ENCODE measurements around the gene HMGCS1.

HMGCS1 gene

DNA sequence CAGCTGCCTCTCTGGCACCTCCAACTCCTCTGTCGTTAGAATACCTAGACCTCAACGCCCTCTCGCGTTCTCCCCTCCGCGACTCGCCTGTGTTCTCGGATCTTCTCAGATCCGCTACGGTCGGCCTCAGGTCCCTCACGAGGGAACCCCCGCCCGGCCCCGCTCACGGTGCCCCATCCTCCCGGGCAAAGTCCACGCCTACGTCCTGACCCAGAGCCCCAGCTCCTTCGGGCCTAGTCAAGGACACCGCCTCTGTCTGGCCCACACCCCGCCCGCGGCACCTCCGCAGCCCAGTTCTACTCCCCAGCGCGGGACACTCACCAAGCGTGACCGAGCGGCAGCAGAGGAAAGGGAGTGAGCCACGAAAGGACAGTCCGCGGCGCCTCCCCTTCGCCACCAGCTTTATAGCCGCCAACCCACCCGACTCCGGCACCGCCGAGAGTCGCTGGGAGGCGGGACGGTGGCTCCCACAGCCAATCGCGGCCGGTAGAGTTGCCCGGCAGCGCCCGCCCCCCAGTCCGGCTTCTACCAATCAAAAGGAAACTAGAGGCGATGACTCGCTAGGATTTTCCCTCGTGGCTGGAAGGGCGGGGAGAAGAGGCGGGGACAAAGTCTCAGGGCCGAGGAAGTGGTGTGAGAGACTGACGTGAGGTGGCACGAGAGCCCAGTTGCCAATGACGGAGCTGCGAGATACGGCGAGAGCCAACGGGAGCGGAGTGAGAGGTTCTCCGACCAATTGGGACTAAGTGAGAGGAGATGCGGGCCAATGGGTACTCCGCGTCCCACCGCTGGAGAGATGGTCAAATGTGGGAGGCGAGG lies at the start of gene HMGCS1:
TSS of gene HMGCS1 (minus strand) at position 378 of the 819 bp plus-strand sequence. CDS start 14,447 bp downstream, outside the sequence.
- DNase-seq (ENCODE audit: extremely low read depth, low read depth): peak; percentile 98
- peak; percentile 2 for TF ChIP-seq CTCF (IDR thresholded peaks at IDR 0.05; ENCODE audit: low read depth, low read length)

DNA sequence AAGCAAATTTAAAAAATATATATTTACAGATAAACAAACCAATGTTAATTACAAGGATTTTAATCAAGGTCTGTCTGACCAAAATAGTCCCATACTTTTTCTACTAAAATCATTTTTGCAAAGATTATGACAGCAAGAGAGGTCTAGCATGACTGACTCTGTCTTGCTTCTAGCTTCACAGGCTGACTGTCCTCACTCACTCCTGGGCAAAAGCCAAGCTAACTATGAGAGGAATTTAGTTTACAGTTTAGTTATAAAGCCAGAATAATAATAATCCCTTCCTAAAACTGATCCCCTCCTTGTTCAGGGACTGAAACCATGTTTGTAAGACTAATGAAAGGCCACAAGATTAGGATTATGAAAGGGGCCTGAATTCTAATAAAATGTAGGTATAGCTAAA lies 45.5 kb upstream of the HMGCS1 start:
- no peak for TF ChIP-seq CTCF (IDR thresholded peaks at IDR 0.05; ENCODE audit: low read depth, low read length)

DNA sequence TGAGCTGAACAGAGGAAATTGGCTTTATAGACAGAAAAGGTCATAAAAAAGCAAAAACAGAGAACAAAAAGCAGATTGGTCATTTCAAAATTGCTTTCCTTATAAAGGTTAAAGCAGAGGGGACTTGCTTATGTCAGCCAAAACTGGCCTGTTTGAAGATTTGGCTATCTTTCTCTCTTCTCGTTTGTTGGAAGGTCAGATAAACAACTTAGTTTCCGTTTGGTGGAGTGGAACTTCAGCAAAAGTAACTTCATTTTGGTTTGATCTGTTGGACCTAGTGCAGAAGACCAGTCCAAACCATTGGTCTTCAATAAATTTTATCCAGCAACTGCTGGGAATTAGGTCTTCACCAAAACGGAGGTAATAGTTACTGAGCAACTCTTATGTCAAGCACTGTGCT lies 45.1 kb upstream of the HMGCS1 start:
- no peak for TF ChIP-seq CTCF (IDR thresholded peaks at IDR 0.05; ENCODE audit: low read depth, low read length)
- no peak for DNase-seq (ENCODE audit: extremely low read depth, low read depth)

More for the DNA sequence above, 45.5 kb upstream of the HMGCS1 start:
- no peak for DNase-seq (ENCODE audit: extremely low read depth, low read depth)

DNA sequence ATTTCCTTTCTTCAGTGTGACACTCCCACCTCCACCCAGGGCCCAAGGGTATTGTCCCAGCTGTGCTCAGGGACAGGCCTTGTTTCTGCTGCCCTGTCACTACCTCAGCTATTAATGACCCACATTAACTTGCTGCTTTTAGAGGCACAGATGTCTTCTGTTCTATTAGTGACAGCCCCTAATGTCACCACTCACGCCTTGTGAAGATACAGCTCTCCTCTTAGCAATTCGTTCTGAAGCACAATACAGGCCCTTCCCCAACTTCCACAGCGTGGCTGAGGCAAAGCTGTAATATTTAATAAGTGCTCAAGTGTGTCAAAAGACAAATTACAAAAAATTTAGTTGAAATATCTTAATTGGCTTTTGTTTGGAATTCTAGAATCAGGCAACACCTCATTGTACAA lies 44.7 kb upstream of the HMGCS1 start:
- no peak for TF ChIP-seq CTCF (IDR thresholded peaks at IDR 0.05; ENCODE audit: low read depth, low read length)
- no peak for DNase-seq (ENCODE audit: extremely low read depth, low read depth)

DNA sequence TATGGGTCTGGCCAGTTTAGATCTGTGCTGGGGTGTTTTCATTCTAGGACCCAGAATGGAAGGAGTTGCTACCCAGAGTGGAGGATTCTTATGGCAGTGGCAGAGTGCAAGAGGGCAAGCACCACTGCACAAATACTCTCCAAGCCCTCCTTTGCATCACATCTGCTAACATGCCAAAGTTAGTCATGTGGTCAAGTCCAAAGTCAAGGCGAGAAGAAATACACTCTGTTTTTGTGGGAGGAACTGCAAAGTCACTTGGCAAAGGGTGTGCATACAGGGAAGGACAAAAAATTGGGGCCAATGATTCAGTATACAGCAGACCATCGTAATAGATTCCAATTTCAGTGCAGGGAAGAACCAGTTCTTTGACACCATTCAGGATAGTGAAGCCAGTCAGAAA lies 43.9 kb upstream of the HMGCS1 start:
- TF ChIP-seq CTCF (IDR thresholded peaks at IDR 0.05; ENCODE audit: low read depth, low read length): no peak
- no peak for DNase-seq (ENCODE audit: extremely low read depth, low read depth)

DNA sequence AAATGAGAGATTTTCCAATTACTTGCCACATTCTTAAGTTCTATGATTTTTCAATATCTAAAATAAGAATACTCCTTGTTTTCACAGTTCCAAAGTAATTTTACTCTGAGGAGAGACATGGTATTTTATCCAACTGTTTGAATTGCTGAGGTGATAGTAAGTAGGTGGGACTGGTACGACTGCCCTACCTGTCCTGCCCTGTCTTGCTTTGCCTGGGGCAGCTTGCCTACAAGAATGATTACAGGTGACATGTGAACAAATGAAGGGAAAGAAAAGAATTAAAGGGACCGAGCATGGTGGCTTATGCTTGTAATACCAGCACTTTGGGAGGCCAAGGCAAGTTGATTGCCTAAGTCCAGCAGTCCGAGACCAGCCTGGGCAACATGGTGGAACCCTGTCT lies 41.6 kb upstream of the HMGCS1 start:
- DNase-seq (ENCODE audit: extremely low read depth, low read depth): no peak
- TF ChIP-seq CTCF (IDR thresholded peaks at IDR 0.05; ENCODE audit: low read depth, low read length): no peak

DNA sequence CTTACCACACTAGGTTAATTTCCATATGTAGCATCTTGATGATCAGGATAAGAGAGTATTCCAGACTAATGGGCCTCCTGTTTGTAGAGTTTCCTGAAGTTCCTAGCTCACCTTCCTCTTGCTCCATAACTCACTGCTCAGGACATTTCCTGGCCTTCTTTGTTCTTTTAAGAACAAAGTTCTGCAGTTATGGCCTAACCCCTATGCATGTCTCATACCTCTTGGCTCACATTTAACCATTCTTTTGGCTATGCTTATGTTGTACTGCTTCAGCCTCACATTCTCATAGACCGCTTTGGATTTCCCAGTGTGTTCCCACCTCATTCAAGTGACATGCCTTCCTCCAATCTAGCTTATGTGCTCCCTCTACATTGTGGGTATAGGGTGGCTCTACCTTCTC lies 40.5 kb upstream of the HMGCS1 start:
- DNase-seq (ENCODE audit: extremely low read depth, low read depth): no peak
- no peak for TF ChIP-seq CTCF (IDR thresholded peaks at IDR 0.05; ENCODE audit: low read depth, low read length)

Measured in AG09319 (cell line).